Activated CD4-positive, alpha-beta T cell treated with anti-CD3 and anti-CD28 coated beads, Interleukin-2, Interleukin-4, amounts not matched to agents 100 ng/mL and 50 ng/mL, durations not matched to agents 16 hours and 8 hours (primary cell): ENCODE data around the gene HOOK2.
"Not testable (repeated sequence)": the region's sequence is repeated elsewhere in the genome, so short reads cannot be mapped to it uniquely, and the experiment has no call there.

ENCODE experiments used
- DNase-seq: peaks from one replicate; pipeline ENCODE4 v3.0.0-alpha.2; 2020; ENCODE audit warnings: low spot score

HOOK2 gene

GRCh38 chr19:12754465-12755196 lies 20.7 kb downstream of the HOOK2 start:
- no peak for DNase-seq

- DNase-seq = no peak
Measured at GRCh38 chr19:12752056-12752781, 23.1 kb downstream of the HOOK2 start.

- no peak for DNase-seq
Measured at GRCh38 chr19:12751635-12752034, 23.7 kb downstream of the HOOK2 start, which contains the start of gene BEST2. TSS of gene BEST2 (plus strand) at chr19:12751791. CDS start at chr19:12752593, 802 bp downstream.

- no peak for DNase-seq
Measured at GRCh38 chr19:12750851-12751250, 24.5 kb downstream of the HOOK2 start.

GRCh38 chr19:12749938-12750521 lies 25.3 kb downstream of the HOOK2 start:
- no peak for DNase-seq

GRCh38 chr19:12748489-12748888 lies 26.9 kb downstream of the HOOK2 start:
- no peak for DNase-seq

- no peak for DNase-seq
Measured at GRCh38 chr19:12745166-12745897, 30.0 kb downstream of the HOOK2 start.

GRCh38 chr19:12737835-12738351 lies 37.5 kb downstream of the HOOK2 start:
- no peak for DNase-seq

GRCh38 chr19:12736995-12737834 lies 38.1 kb downstream of the HOOK2 start, which contains the start of gene GET3:
TSS of gene GET3 (plus strand) at chr19:12737497. CDS start at chr19:12737506, 9 bp downstream.
- peak; percentile 93 for DNase-seq

GRCh38 chr19:12733369-12734214 lies 41.8 kb downstream of the HOOK2 start:
- peak; percentile 78 for DNase-seq

GRCh38 chr19:12731337-12731736 lies 44.0 kb downstream of the HOOK2 start:
- DNase-seq = no peak

- DNase-seq = no peak
Measured at GRCh38 chr19:12730064-12730463, 45.3 kb downstream of the HOOK2 start.

GRCh38 chr19:12727745-12728433 lies 47.5 kb downstream of the HOOK2 start:
- no peak for DNase-seq

GRCh38 chr19:12726988-12727316 lies 48.4 kb downstream of the HOOK2 start:
- DNase-seq = no peak

GRCh38 chr19:12725612-12726011 lies 49.7 kb downstream of the HOOK2 start:
- DNase-seq = not testable (repeated sequence)

- DNase-seq = peak; percentile 86
Measured at GRCh38 chr19:12723641-12724426, 51.5 kb downstream of the HOOK2 start, which contains the start of gene TNPO2. TSS of gene TNPO2 (minus strand) at chr19:12723932. CDS start at chr19:12720977, 2,955 bp downstream.

- DNase-seq = no peak
Measured at GRCh38 chr19:12723381-12723640, 52.0 kb downstream of the HOOK2 start.

GRCh38 chr19:12722566-12723380 lies 52.6 kb downstream of the HOOK2 start:
- DNase-seq = peak; percentile 98
